Epithelial cell of esophagus (primary cell): ENCODE results near the gene GNB1.
"Not testable (repeated sequence)": the region's sequence is repeated elsewhere in the genome, so short reads cannot be mapped to it uniquely, and the experiment has no call there.

Experiments
- DNase-seq: peaks from one replicate; pipeline ENCODE4 v3.0.0; 2010; ENCODE audit warnings: low read depth
- H3K4me3 ChIP-seq: 2 replicates; pipeline ENCODE4 v1.5.1; 2011; ENCODE audit warnings: mild to moderate bottlenecking, low read length, control low read depth
- CTCF ChIP-seq: IDR thresholded peaks from 2 replicates; pipeline ENCODE4 v1.5.1; 2011; ENCODE audit warnings: low read depth, mild to moderate bottlenecking, low read length, control low read depth, inconsistent platforms; ENCODE audit not compliant: insufficient read depth; ENCODE audit errors: missing control alignments

Gene GNB1

DNA sequence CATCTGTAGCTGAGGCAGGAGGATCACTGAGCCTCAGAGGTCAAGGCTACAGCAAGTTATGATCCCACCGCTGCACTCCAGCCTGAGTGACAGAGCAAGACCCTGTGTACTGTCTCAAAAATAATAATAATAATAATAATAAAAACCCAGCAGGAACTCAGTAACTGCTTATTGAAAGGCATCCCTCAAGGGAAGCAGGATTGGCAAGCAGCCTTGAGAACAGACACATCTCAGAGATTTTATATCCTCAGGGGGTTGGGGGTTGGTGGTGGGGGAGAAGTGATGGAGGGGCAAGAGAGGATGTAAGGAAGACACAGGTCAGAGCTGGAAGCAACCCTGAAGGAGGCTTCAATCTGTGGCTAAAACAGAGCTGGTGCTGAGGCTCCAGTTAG is 29.6 kb downstream of the GNB1 start:
- no peak for DNase-seq
- H3K4me3 ChIP-seq = no peak overlapping the region
- no peak for TF ChIP-seq CTCF

DNA sequence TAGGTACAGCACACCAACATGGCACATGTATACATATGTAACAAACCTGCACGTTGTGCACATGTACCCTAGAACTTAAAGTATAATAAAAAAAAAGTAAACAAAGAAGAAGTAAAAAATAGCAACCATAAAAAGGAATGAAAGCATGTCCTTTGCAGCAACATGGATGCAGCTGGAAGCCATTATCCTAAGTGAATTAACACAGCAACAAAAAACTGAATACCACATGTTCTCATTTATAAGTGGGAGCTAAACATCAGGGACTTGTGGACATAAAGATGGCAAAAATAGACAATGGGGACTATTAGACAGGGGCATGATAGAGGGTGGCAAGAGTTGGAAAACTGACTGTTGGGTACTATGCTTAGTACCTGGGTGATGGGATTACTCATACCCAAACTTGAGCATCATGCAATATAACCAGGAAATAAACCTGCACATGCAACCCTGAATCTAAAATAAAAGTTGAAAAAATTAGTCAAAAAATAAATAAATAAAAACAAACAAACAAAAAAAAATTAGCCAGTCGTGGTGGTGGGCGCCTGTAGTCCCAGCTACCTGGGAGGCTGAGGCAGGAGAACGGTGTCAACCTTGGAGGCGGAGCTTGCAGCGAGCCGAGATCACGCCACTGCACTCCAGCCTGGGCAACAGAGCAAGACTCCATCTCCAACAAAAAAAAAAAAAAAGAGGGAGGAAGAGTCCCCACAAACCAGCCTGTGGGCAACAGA is 30.8 kb downstream of the GNB1 start:
- DNase-seq, H3K4me3 ChIP-seq: not testable (repeated sequence)

GRCh38 chr1:1858382-1859086 is 32.4 kb downstream of the GNB1 start:
- no peak overlapping the region for H3K4me3 ChIP-seq
- peak; percentile 56 for DNase-seq
- peak; percentile 13 for TF ChIP-seq CTCF

DNA sequence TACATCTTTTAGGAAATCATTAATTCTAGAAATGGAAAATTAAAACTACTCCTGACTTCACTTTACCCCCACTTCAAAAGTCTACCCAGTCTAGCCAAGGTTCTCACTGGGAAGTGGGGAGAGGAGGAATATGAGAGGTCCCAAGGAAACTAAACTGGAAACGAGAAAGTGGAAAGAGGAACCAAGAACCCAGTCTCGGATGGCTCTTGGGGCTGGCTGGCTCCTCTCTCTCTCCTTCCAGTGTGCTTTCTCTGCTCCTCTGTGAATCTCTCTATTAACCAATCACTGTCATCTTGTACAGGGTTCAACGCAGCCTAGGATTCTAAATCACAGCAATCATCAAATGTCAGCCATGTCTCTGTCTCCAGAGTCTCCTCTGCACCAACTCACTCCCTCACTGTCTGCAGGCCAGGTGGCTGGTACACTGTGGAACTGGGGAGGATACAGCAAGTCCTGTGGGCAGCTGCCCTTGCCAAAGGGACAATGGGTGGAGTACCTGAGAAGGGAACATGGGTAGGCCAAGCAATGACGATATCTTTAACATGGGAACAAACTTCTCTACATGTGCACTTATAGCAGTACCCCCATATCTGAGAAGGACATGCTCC is 33.7 kb downstream of the GNB1 start:
- no peak for TF ChIP-seq CTCF
- H3K4me3 ChIP-seq = no peak overlapping the region

GRCh38 chr1:1856161-1856560 is 34.7 kb downstream of the GNB1 start:
- not testable (repeated sequence) for DNase-seq, H3K4me3 ChIP-seq

More for the DNA sequence above, 33.7 kb downstream of the GNB1 start:
- no peak for DNase-seq

- H3K4me3 ChIP-seq = no peak overlapping the region
- no peak for TF ChIP-seq CTCF
- DNase-seq = no peak
Observed at GRCh38 chr1:1853593-1854257, 37.2 kb downstream of the GNB1 start.

DNA sequence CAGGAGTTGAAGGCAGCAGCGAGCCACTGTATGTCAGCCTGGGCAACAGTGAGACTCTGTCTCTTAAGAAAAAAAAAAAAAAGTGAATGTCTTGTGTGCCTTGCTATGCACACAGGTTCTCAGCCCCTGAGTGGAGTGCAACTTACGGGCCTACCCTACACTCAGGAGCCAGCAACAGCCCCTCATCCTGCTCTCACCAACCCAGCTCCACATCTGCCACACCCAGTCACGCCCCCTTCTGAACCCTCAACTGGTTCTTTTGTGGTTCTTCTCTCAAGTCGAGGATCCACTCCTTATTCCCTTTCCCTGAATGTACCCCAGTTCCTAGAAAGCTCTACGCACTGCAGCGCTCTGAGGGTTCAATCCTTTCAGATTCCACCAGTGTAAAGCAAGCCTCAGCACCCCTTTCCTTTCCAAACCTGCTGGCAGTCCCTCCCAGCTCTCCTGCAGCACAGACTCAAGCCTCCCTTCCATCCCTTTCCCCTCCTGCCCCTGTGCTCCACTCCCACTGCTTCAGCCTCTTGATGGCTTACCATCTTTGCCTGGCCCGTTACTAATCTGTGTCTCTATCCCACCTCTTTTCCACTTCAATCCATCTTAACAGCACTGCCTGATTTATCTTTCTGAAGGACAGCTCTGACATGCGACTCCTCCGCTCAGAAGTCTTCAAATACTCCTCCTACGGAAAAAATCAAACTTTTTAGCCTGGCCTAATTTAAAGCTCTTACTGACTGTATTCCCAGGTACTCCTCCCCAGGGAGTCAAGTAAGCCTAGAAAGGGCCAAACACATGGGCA is 38.1 kb downstream of the GNB1 start:
- no peak for DNase-seq
- no peak overlapping the region for H3K4me3 ChIP-seq
- TF ChIP-seq CTCF = no peak
